Measurements from ENCODE around the gene TNNT1. TPM values are rescaled to one million over a fixed set of nuclear protein-coding genes. Genes with fewer than 3 reads are reported as not detected.

The TNNT1 gene
- polyA plus RNA-seq, 2 of the 4 experiments (the other 2 are of a cell fraction) = 140 to 155 TPM

GRCh38 chr19:55084416-55084815 is 64.6 kb downstream of the TNNT1 start:
- TF ChIP-seq NFE2L2 (conservative IDR thresholded peaks at IDR 0.05; ENCODE audit: low read length) = no peak
- TF ChIP-seq, protein P1, sequence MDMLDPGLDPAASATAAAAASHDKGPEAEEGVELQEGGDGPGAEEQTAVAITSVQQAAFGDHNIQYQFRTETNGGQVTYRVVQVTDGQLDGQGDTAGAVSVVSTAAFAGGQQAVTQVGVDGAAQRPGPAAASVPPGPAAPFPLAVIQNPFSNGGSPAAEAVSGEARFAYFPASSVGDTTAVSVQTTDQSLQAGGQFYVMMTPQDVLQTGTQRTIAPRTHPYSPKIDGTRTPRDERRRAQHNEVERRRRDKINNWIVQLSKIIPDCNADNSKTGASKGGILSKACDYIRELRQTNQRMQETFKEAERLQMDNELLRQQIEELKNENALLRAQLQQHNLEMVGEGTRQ (IDR thresholded peaks at IDR 0.05) = no peak
- TF ChIP-seq JUN (IDR thresholded peaks at IDR 0.05) = no peak
- TF ChIP-seq PBX3 (IDR thresholded peaks at IDR 0.05) = no peak
- TF ChIP-seq ZC3H11A (IDR thresholded peaks at IDR 0.05) = no peak
- no peak for TF ChIP-seq RCOR1 (IDR thresholded peaks at IDR 0.05; ENCODE audit: low read depth, low read length)
- TF ChIP-seq RAD21 (conservative IDR thresholded peaks at IDR 0.05 in 1 of 2, IDR thresholded peaks at IDR 0.05 in 1 of 2) = no peak
- no peak for TF ChIP-seq CEBPB (IDR thresholded peaks at IDR 0.05)
- no peak for TF ChIP-seq CBX2 (IDR thresholded peaks at IDR 0.05; ENCODE audit: borderline replicate concordance, low read depth)
- TF ChIP-seq HOXA7 (CRISPR knock-in tag; IDR thresholded peaks at IDR 0.05) = no peak
- TF ChIP-seq, protein P2, sequence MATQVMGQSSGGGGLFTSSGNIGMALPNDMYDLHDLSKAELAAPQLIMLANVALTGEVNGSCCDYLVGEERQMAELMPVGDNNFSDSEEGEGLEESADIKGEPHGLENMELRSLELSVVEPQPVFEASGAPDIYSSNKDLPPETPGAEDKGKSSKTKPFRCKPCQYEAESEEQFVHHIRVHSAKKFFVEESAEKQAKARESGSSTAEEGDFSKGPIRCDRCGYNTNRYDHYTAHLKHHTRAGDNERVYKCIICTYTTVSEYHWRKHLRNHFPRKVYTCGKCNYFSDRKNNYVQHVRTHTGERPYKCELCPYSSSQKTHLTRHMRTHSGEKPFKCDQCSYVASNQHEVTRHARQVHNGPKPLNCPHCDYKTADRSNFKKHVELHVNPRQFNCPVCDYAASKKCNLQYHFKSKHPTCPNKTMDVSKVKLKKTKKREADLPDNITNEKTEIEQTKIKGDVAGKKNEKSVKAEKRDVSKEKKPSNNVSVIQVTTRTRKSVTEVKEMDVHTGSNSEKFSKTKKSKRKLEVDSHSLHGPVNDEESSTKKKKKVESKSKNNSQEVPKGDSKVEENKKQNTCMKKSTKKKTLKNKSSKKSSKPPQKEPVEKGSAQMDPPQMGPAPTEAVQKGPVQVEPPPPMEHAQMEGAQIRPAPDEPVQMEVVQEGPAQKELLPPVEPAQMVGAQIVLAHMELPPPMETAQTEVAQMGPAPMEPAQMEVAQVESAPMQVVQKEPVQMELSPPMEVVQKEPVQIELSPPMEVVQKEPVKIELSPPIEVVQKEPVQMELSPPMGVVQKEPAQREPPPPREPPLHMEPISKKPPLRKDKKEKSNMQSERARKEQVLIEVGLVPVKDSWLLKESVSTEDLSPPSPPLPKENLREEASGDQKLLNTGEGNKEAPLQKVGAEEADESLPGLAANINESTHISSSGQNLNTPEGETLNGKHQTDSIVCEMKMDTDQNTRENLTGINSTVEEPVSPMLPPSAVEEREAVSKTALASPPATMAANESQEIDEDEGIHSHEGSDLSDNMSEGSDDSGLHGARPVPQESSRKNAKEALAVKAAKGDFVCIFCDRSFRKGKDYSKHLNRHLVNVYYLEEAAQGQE (IDR thresholded peaks at IDR 0.05) = no peak
- TF ChIP-seq ZFP36 (IDR thresholded peaks at IDR 0.05; ENCODE audit: borderline replicate concordance, partially characterized antibody) = no peak
- no peak overlapping the region for H3K4me3 ChIP-seq
- no peak for ATAC-seq
- no peak overlapping the region for H3K27ac ChIP-seq
- WGBS (ENCODE audit: missing lambda C conversion rate) = 86% methylated on average over 10 of the region's 10 CpGs
- no peak for DNase-seq (ENCODE audit: low read depth in 1 of 2, low spot score in 1 of 2)
- no peak overlapping the region for H3K4me2 ChIP-seq
- no peaks in the 10 kb centered on the region for H3K9me3 ChIP-seq
- FAIRE-seq = no peak
- H3K4me1 ChIP-seq = no peaks in the 10 kb centered on the region
- ChIA-PET CTCF (interaction anchor here (0.9 to 7.8 kb wide), 8 partner anchors 10 to 619 kb away, joined by 3 to 77 read pairs (median 4); partner anchors contain the start of gene EPS8L1), POLR2A (no interaction called here)

- no peak overlapping the region for H3K4me2 ChIP-seq
- no peak overlapping the region for H3K4me3 ChIP-seq
- no peaks in the 10 kb centered on the region for H3K9me3 ChIP-seq
- TF ChIP-seq HDAC2 (IDR thresholded peaks at IDR 0.05) = no peak
- no peak for TF ChIP-seq HOXB5 (CRISPR knock-in tag; IDR thresholded peaks at IDR 0.05)
- FAIRE-seq = no peak
- DNase-seq (ENCODE audit: low read depth in 1 of 2, low spot score in 1 of 2) = no peak
- ATAC-seq = no peak
- WGBS (ENCODE audit: missing lambda C conversion rate) = 80% methylated on average over 42 of the region's 42 CpGs
- ChIA-PET CTCF (interaction anchor here (0.5 to 6.3 kb wide), 4 partner anchors 9 to 336 kb away, joined by 4 to 44 read pairs (median 4); no protein-coding TSS in a partner anchor), POLR2A (no interaction called here)
- no peak overlapping the region for H3K27ac ChIP-seq
- H3K4me1 ChIP-seq = no peaks in the 10 kb centered on the region
These were observed 65.8 kb downstream of the TNNT1 start for GRCh38 chr19:55083004-55083850.

Small RNAs within 50 kb of the gene (small RNA-seq; reads per million reads assigned to genes)
- gene MIR7975 (0 reads per million in 6 experiments), gene RF01210 (0 to 0.29 (median 0) reads per million in 6 experiments)

Other genes with a start within 250 kb of the TNNT1 start
- not detected in 2 replicates for gene NCR1, start 243.1 kb downstream of the TNNT1 start, polyA plus RNA-seq (2011; rRNA removed)
- gene NCR1, start 243.1 kb downstream of the TNNT1 start, polyA plus RNA-seq (2017; fragmentation: RNase III; extraction: RNeasy Plus Mini Kit Qiagen cat#74134 plus additional on column Dnase treatment) = not detected in 3 replicates
- gene NLRP7, start 201.7 kb downstream of the TNNT1 start, polyA plus RNA-seq (2011; rRNA removed) = not detected in 2 replicates
- not detected in 3 replicates for gene NLRP7, start 201.7 kb downstream of the TNNT1 start, polyA plus RNA-seq (2017; fragmentation: RNase III; extraction: RNeasy Plus Mini Kit Qiagen cat#74134 plus additional on column Dnase treatment)
- gene NLRP2, start 182.8 kb downstream of the TNNT1 start, polyA plus RNA-seq (2011; rRNA removed) = 53.3 and 83.2 TPM in 2 replicates
- gene NLRP2, start 182.8 kb downstream of the TNNT1 start, polyA plus RNA-seq (2017; fragmentation: RNase III; extraction: RNeasy Plus Mini Kit Qiagen cat#74134 plus additional on column Dnase treatment) = 37.2 to 40.8 TPM (median 38.8 TPM) in 3 replicates
- 0.08 and 0.17 TPM in 2 replicates for gene GP6, start 110.9 kb downstream of the TNNT1 start, polyA plus RNA-seq (2011; rRNA removed)
- 0.08 to 0.12 TPM in 2 of 3 replicates, not detected in the other for gene GP6, start 110.9 kb downstream of the TNNT1 start, polyA plus RNA-seq (2017; fragmentation: RNase III; extraction: RNeasy Plus Mini Kit Qiagen cat#74134 plus additional on column Dnase treatment)
- gene RDH13, start 86.1 kb downstream of the TNNT1 start, polyA plus RNA-seq (2011; rRNA removed) = 10.6 and 10.7 TPM in 2 replicates
- 11.3 to 13.0 TPM (median 12.8 TPM) in 3 replicates for gene RDH13, start 86.1 kb downstream of the TNNT1 start, polyA plus RNA-seq (2017; fragmentation: RNase III; extraction: RNeasy Plus Mini Kit Qiagen cat#74134 plus additional on column Dnase treatment)
- gene EPS8L1, start 73.3 kb downstream of the TNNT1 start, polyA plus RNA-seq (2011; rRNA removed) = 3.8 and 5.3 TPM in 2 replicates
- gene EPS8L1, start 73.3 kb downstream of the TNNT1 start, polyA plus RNA-seq (2017; fragmentation: RNase III; extraction: RNeasy Plus Mini Kit Qiagen cat#74134 plus additional on column Dnase treatment) = 3.5 to 3.8 TPM (median 3.7 TPM) in 3 replicates
- 18.0 and 22.0 TPM in 2 replicates for gene PPP1R12C, start 31.6 kb downstream of the TNNT1 start, polyA plus RNA-seq (2011; rRNA removed)
- gene PPP1R12C, start 31.6 kb downstream of the TNNT1 start, polyA plus RNA-seq (2017; fragmentation: RNase III; extraction: RNeasy Plus Mini Kit Qiagen cat#74134 plus additional on column Dnase treatment) = 62.1 to 70.3 TPM (median 70.2 TPM) in 3 replicates
- 4.0 and 7.8 TPM in 2 replicates for gene TNNI3, start 8.5 kb upstream of the TNNT1 start, polyA plus RNA-seq (2011; rRNA removed)
- 6.2 to 7.2 TPM (median 6.5 TPM) in 3 replicates for gene TNNI3, start 8.5 kb upstream of the TNNT1 start, polyA plus RNA-seq (2017; fragmentation: RNase III; extraction: RNeasy Plus Mini Kit Qiagen cat#74134 plus additional on column Dnase treatment)
- gene DNAAF3, start 17.4 kb upstream of the TNNT1 start, polyA plus RNA-seq (2011; rRNA removed) = 3.1 and 4.0 TPM in 2 replicates
- gene DNAAF3, start 17.4 kb upstream of the TNNT1 start, polyA plus RNA-seq (2017; fragmentation: RNase III; extraction: RNeasy Plus Mini Kit Qiagen cat#74134 plus additional on column Dnase treatment) = 3.7 to 5.4 TPM (median 5.3 TPM) in 3 replicates
- gene SYT5, start 31.1 kb upstream of the TNNT1 start, polyA plus RNA-seq (2011; rRNA removed) = 0.23 and 0.69 TPM in 2 replicates
- 0.43 to 0.65 TPM (median 0.63 TPM) in 3 replicates for gene SYT5, start 31.1 kb upstream of the TNNT1 start, polyA plus RNA-seq (2017; fragmentation: RNase III; extraction: RNeasy Plus Mini Kit Qiagen cat#74134 plus additional on column Dnase treatment)
- gene PTPRH, start 60.3 kb upstream of the TNNT1 start, polyA plus RNA-seq (2011; rRNA removed) = 4.2 and 5.4 TPM in 2 replicates
- 1.5 to 1.8 TPM (median 1.6 TPM) in 3 replicates for gene PTPRH, start 60.3 kb upstream of the TNNT1 start, polyA plus RNA-seq (2017; fragmentation: RNase III; extraction: RNeasy Plus Mini Kit Qiagen cat#74134 plus additional on column Dnase treatment)
- 1.6 TPM in 2 replicates for gene TMEM86B, start 79.6 kb upstream of the TNNT1 start, polyA plus RNA-seq (2011; rRNA removed)
- gene TMEM86B, start 79.6 kb upstream of the TNNT1 start, polyA plus RNA-seq (2017; fragmentation: RNase III; extraction: RNeasy Plus Mini Kit Qiagen cat#74134 plus additional on column Dnase treatment) = 2.8 to 3.4 TPM (median 3.2 TPM) in 3 replicates
- 42.9 and 44.6 TPM in 2 replicates for gene PPP6R1, start 109.8 kb upstream of the TNNT1 start, polyA plus RNA-seq (2011; rRNA removed)
- gene PPP6R1, start 109.8 kb upstream of the TNNT1 start, polyA plus RNA-seq (2017; fragmentation: RNase III; extraction: RNeasy Plus Mini Kit Qiagen cat#74134 plus additional on column Dnase treatment) = 72.9 to 78.0 TPM (median 76.2 TPM) in 3 replicates
- 52.1 and 55.3 TPM in 2 replicates for gene HSPBP1, start 130.9 kb upstream of the TNNT1 start, polyA plus RNA-seq (2011; rRNA removed)
- gene HSPBP1, start 130.9 kb upstream of the TNNT1 start, polyA plus RNA-seq (2017; fragmentation: RNase III; extraction: RNeasy Plus Mini Kit Qiagen cat#74134 plus additional on column Dnase treatment) = 121 to 127 TPM (median 123 TPM) in 3 replicates
- gene BRSK1, start 134.8 kb upstream of the TNNT1 start, polyA plus RNA-seq (2011; rRNA removed) = 5.5 and 6.6 TPM in 2 replicates
- 5.0 to 6.1 TPM (median 5.4 TPM) in 3 replicates for gene BRSK1, start 134.8 kb upstream of the TNNT1 start, polyA plus RNA-seq (2017; fragmentation: RNase III; extraction: RNeasy Plus Mini Kit Qiagen cat#74134 plus additional on column Dnase treatment)
- 0.39 and 0.52 TPM in 2 replicates for gene TMEM150B, start 176.1 kb upstream of the TNNT1 start, polyA plus RNA-seq (2011; rRNA removed)
- gene TMEM150B, start 176.1 kb upstream of the TNNT1 start, polyA plus RNA-seq (2017; fragmentation: RNase III; extraction: RNeasy Plus Mini Kit Qiagen cat#74134 plus additional on column Dnase treatment) = 0.26 to 0.45 TPM (median 0.26 TPM) in 3 replicates
- 6.6 and 9.5 TPM in 2 replicates for gene KMT5C, start 190.7 kb upstream of the TNNT1 start, polyA plus RNA-seq (2011; rRNA removed)
- gene KMT5C, start 190.7 kb upstream of the TNNT1 start, polyA plus RNA-seq (2017; fragmentation: RNase III; extraction: RNeasy Plus Mini Kit Qiagen cat#74134 plus additional on column Dnase treatment) = 11.8 to 17.2 TPM (median 15.2 TPM) in 3 replicates
- 0.78 and 0.82 TPM in 2 replicates for gene COX6B2, start 205.5 kb upstream of the TNNT1 start, polyA plus RNA-seq (2011; rRNA removed)
- 3.1 to 6.4 TPM (median 3.9 TPM) in 3 replicates for gene COX6B2, start 205.5 kb upstream of the TNNT1 start, polyA plus RNA-seq (2017; fragmentation: RNase III; extraction: RNeasy Plus Mini Kit Qiagen cat#74134 plus additional on column Dnase treatment)
- not detected in 2 replicates for gene GARIN5B, start 214.1 kb upstream of the TNNT1 start, polyA plus RNA-seq (2011; rRNA removed)
- 0.05 TPM in 3 replicates for gene GARIN5B, start 214.1 kb upstream of the TNNT1 start, polyA plus RNA-seq (2017; fragmentation: RNase III; extraction: RNeasy Plus Mini Kit Qiagen cat#74134 plus additional on column Dnase treatment)
- gene IL11, start 221.3 kb upstream of the TNNT1 start, polyA plus RNA-seq (2011; rRNA removed) = 42.1 and 52.4 TPM in 2 replicates
- 91.7 to 115 TPM (median 100.0 TPM) in 3 replicates for gene IL11, start 221.3 kb upstream of the TNNT1 start, polyA plus RNA-seq (2017; fragmentation: RNase III; extraction: RNeasy Plus Mini Kit Qiagen cat#74134 plus additional on column Dnase treatment)
- 0.58 and 1.1 TPM in 2 replicates for gene TMEM190, start 227.6 kb upstream of the TNNT1 start, polyA plus RNA-seq (2011; rRNA removed)
- gene TMEM190, start 227.6 kb upstream of the TNNT1 start, polyA plus RNA-seq (2017; fragmentation: RNase III; extraction: RNeasy Plus Mini Kit Qiagen cat#74134 plus additional on column Dnase treatment) = 1.2 to 1.9 TPM (median 1.7 TPM) in 3 replicates
- 0.37 and 0.70 TPM in 2 replicates for gene TMEM238, start 235.1 kb upstream of the TNNT1 start, polyA plus RNA-seq (2011; rRNA removed)
- gene TMEM238, start 235.1 kb upstream of the TNNT1 start, polyA plus RNA-seq (2017; fragmentation: RNase III; extraction: RNeasy Plus Mini Kit Qiagen cat#74134 plus additional on column Dnase treatment) = 2.5 to 3.6 TPM (median 2.7 TPM) in 3 replicates
- 329 and 351 TPM in 2 replicates for gene RPL28, start 236.7 kb upstream of the TNNT1 start, polyA plus RNA-seq (2011; rRNA removed)
- 2,012 to 2,083 TPM (median 2,037 TPM) in 3 replicates for gene RPL28, start 236.7 kb upstream of the TNNT1 start, polyA plus RNA-seq (2017; fragmentation: RNase III; extraction: RNeasy Plus Mini Kit Qiagen cat#74134 plus additional on column Dnase treatment)

Measured in A549 (cell line).